GM23248 (cell line): ENCODE data around the gene IQSEC1.

Experiments
- EZH2 ChIP-seq: fragments of 200-600 bp; sonication (generic); IDR thresholded peaks from 2 replicates; pipeline ENCODE4 v1.6.1; 2018; ENCODE audit warnings: antibody characterized with exemption, mild to moderate bottlenecking; ENCODE audit not compliant: insufficient read depth, poor library complexity, severe bottlenecking
- EZH2phosphoT487 ChIP-seq: fragments of 200-600 bp; sonication (generic); IDR thresholded peaks from 2 replicates; pipeline ENCODE4 v1.6.1; 2018; ENCODE audit warnings: antibody characterized with exemption, moderate library complexity, mild to moderate bottlenecking, low read depth; ENCODE audit not compliant: insufficient read depth

GRCh38 chr3:12957824-12958792, 115.1 kb downstream of the IQSEC1 start:
- TF ChIP-seq EZH2 = no peak
- no peak for TF ChIP-seq EZH2phosphoT487
